ENCODE results near the gene GJA5.
"Not testable (repeated sequence)": the region's sequence is repeated elsewhere in the genome, so short reads cannot be mapped to it uniquely, and the experiment has no call there.

The GJA5 gene

DNA sequence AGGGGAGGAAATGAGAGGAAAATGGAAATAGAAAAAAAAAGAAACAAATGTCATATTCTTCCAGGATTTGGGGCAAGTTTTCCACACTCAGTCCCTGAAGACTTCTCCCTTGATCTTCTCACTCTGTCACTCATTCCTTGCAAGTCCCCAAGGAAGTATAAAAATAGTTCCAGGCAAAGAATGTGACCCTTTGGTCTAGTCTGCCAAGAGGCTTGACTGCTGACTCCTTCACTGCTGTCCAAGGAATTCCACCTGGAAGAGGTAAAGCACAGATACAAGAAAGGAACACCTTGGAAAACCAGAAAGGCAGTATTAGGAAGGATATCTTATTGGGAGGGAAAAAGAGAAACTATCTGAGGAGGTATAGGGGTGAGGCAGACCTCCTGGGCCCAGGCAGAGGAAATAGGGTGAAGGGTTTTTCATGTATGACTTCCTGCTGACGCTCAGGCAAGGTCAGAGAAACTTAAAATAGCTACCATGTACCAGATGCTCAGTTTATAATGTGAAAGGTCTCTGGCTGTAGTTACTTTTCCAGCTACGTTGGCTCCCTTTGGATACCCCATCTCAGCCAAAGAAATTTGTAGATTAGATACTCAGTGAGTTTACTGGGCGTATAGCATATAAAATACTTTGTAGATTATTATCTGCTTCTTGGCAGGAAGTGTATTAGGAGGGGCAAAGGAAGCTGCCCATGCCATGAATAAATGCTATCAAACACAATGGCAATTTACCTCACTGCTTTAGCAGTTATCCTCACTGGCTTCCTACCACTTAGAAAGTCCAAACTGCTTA lies 2.0 kb upstream of the GJA5 start:
- DNase-seq (ENCODE audit: low read depth in 3 of 3) = no peak

DNA sequence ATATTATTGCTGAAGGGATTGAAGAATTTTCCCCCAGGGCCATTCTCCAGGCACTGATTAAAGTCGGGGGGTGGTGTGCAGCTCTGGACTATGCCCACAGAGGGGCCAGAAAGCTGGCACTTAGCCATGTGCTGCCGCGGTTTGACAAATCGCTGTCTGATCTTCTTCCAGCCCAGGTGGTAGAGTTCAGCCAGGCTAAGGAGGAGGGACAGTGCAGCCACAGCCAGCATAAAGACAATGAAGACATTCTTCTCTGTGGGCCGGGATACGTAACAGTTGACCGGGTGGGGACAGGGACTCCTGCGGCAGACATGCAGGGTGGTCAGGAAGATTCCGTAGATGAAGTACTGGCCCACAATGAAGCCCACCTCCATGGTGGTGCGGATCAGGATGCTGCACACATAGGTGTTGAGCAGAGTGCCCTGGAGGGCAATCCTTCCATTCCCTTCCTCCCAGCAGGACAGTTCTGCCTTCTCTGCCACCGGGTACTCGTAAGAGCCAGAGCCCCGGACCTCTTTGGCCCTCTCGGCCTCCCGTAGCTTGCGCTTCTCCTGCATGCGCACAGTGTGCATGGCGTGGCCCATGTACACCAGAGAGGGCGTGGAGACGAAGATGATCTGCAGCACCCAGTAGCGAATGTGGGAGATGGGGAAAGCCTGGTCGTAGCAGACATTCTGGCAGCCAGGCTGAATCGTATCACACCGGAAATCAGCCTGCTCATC lies 1.9 kb downstream of the GJA5 start:
- DNase-seq (ENCODE audit: low read depth in 3 of 3) = no peak

DNA sequence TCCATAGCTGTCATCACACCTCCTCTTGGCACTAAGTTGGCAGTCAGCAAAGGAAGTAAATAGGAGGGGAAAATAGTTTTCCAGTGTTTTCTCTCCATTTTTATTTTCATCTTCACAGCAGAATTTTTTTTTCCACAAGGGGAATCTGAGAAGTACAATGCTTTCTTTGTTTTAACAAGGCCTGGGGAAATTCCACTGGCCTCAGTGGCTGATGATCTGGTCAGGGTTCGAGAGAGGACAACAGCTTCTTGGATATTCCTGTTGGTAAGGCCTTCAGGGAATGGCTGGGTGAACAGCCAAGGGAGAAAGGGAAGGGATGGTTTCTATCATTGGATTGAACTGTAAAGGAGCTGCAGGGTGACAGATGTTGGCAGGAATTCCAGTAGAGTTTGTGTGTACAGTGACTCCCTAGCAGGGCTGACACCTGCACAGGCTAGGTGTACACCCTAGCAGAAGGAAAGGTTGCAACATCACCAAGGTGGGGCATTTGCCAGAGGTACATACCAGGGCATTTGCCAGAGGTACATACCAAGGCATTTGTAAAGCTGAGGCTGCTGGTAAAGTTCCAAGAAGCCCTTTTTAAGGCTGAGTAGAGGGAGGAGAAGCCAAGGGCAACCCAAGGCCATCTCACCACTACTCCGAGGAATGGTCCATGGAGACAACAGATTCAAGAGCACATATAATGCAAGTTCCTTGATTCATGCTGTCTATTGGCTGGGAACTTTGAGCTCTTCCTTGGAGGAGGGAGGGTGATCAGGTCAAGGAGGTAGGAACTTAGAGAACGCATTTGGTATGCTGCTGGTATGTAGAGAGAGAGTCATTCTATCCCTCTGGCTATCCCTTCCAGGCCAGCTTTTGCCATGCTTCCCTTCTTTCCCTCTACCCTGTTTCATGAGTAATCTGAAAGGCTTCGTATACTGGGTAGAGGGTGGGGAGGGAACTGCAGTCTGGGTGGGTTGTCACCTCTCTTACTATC lies 3.1 kb downstream of the GJA5 start:
- no peak for DNase-seq (ENCODE audit: low read depth in 3 of 3)

DNA sequence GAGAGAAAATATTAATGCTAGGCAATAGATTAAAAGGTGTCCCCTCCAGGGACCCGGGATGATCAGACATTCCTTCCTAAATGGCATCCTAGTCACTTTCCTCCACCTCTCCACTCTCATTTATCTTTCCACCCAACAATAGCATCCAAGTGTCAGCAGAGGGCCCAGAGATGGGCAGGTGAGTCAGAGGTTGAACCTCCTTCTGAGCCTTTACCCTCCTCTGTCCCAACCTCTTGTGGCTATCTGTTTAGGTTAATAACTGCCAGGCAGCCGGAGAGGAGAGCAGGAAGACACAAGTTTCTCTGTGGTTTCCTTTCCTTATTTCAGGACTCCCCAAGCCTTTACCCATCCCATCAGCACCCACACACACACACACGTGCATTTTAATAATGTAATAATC lies 4.1 kb downstream of the GJA5 start:
- DNase-seq (ENCODE audit: low read depth in 3 of 3) = no peak

DNA sequence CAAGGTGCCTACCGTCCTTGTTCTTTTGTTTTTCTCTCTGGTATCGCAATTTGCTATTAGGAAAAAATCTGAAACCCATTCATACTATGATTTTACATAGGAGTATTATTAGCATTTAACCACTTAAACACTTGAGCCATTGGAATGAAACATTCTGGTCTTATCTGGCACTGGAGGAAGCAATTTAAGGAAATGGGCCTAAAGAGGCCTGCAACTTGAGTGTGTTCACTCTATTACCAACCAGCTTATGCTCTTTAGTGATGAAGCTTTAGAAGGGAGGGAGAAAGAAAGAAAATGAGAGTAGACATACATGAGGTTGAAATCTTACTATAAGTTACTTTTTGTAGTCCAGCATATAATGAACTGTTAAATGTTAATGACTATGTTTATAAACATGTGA lies 5.7 kb downstream of the GJA5 start:
- DNase-seq (ENCODE audit: low read depth in 3 of 3) = no peak

DNA sequence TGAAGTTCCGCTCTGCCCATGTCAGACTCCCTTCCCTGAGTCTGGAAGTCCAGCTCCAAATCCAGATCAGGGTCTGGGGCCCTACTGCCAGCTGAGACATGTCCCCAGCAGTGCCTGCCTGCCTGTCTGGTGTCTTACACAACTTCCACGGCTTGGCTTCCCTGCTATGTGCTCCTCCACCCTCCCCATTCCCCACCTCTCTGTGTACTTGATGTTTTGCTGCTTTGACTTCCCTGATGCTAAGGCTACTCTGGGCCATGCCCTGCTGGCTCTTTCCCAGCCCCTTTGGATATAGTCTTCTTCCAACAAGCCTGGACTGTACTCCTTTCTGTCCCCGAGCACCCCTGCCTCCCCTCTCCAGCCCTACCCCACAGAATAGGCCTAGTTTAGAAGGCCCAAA lies 7.3 kb downstream of the GJA5 start:
- no peak for DNase-seq (ENCODE audit: low read depth in 3 of 3)

DNA sequence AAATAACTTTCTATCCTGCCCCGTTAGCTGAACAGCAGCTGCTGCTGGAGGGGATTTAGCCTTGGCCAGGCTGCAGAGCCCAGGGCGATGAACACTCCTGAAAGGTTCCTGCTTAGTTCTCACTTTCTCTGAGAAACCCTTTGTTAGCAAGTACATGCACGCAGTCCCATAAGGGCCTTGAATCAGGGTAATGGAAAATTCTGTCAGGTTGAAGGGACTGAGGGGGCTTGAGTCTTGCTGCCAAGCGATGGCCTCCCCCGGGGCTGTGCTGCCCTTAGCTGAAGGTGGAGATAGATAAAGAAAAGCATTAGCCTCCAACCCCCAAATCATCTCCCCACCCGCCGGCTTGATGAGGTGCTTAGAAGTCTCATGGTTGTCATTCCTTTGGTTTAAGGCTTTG lies 7.9 kb downstream of the GJA5 start:
- DNase-seq (ENCODE audit: low read depth in 3 of 3) = no peak

DNA sequence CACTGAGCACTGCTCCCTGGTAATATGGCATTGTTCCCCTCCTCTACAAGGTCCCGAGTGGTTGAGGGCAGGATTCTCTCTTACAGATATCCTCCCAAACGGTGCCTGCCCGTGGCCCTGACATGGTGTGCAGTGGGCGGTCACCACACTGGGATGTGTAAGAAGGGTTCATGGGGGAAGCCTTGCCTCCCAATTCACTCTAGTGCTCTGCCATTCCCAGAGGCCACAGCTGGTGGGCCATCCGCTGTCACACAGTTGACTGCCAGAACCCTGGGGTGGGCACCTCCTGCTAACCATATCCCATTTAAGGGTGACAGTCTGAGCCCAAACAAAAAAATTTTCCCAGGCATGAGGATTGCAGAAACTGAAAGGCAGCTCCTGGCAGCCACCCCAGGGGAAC lies 9.1 kb downstream of the GJA5 start:
- DNase-seq (ENCODE audit: low read depth in 3 of 3) = no peak

DNA sequence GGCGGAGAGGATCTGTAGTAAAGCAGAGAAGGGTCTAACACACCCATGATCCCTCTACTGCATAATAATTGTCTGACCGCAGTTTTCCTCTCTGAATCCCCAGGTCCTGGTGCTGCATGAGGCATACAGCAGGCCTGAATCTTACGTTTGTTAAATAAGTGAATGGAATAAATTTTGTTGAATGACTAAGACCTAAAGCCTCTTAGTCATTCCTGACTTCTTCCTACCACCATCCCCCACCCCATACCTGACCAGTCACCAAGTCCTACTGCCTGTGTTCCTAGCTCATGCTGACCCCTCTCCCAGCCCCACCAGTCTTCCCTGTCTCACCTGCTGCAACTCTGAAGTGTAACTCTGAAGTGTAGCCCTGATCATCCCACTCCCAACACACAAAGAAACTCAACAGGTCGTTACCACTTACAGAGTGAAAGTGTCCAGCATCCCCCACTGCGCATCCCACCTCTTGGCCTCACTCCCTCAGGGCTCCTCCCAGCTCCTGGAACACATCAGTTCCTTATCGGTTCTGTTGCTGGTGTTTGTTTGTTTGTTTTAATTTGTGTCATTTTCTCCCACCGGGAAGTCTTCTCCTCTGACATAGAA lies 9.7 kb downstream of the GJA5 start:
- no peak for DNase-seq (ENCODE audit: low read depth in 3 of 3)

DNA sequence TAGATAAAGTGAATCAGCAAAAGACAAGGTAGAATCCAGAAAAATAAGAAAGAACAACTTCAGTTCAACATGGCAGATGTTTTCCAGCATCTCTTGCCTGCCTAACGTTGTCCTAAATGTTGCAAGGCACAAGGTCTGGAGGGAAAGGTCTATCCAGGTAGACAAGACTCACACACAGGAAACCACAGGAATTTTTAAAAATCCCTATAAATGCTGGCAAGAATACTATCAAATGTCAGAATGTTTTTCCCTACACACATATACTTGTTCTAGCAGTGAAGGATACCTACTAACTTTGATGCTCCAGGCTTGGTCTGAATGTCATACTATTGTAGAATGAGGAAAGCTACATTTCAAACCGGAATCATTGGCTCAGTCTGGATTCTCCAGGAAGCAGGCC lies 10.6 kb downstream of the GJA5 start:
- no peak for DNase-seq (ENCODE audit: low read depth in 3 of 3)

DNA sequence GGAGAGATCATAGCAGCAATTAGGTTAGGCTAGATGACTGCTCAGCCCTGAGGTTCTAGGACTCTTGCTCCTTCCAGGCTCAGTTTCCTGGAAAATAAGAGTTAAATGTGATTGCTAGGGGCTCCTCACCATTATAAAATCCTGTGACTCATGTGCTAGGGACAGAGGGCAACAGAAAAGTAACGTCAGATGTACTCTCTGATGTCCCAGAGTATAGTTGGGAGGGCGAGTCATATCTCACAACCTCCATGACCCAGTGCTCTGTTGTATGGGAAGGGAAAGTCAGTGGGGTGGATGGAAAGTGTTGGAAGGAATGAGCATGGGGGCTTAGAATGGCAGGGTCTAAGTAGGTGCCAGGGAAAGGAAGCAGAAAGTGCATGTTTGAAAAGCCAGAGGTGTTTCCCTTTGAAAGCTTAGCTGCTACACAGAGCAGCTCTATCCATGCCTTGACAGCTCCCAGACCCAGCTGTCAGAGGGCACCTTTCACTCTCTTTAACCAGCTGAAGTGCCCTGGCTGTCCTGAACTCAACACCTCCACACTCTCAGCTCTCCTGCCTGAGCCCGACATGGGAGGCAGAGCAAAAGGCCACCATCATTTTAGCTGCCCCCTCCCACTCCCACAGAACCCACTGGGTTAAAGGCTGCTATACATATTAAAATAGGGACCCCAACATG lies 11.6 kb downstream of the GJA5 start:
- DNase-seq (ENCODE audit: low read depth in 3 of 3) = no peak

DNA sequence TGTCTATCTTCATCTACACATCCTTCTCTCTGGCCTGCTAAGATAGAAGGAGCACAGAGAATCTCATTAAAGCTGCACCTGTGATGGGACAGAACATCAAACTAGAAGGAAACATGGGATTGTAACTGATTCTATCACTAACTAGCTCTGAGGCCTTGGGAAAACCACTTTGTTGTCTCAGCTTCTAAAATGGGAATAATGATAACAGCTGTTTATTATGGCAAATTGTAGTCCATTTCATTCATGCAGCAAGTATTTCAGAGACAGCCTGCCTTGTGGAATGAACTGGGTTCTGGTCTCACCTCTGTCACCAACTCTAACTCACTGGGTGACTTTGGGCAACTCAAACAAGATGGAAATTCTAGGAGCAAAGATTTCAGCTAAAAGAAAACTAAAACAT lies 12.4 kb downstream of the GJA5 start:
- DNase-seq (ENCODE audit: low read depth in 3 of 3) = no peak

DNA sequence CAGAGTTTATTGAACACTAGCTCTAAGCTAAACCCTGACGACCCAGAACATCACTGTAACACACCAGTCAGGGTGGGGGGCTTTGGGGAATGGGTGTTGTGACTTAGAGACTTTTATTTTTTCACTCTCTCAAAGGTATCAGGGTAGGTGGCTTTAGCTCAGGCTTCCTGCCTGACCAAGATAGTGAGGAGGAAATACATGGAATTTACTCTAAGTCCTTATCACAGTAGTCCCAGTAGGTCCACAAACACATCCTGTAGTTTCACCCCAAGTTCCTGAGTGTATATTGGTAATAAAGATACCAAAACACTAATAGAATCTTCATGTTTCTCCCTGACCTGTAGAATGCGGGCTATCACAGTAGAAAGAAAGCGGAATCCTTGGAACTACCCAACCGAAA lies 15.1 kb downstream of the GJA5 start:
- DNase-seq (ENCODE audit: low read depth in 3 of 3) = no peak

DNA sequence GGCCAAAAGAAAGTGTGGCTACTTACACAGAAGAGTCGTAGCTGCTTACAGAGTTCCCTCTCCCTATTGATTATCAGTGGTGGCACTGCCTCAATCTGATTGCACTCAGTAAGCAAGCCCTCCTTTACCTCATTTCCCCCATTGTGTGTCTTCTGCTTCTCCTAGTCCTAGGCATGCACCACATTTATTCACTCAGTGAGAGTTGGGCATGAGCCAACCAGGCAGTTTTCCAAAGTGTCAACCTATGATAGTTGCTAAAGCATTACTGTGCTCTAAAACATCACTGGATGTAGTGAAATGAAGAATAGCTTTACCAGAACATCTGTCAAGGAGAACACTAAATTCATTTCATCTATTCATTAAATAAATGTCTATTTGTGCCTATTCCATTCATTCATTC lies 19.3 kb downstream of the GJA5 start:
- DNase-seq (ENCODE audit: low read depth in 3 of 3) = no peak

DNA sequence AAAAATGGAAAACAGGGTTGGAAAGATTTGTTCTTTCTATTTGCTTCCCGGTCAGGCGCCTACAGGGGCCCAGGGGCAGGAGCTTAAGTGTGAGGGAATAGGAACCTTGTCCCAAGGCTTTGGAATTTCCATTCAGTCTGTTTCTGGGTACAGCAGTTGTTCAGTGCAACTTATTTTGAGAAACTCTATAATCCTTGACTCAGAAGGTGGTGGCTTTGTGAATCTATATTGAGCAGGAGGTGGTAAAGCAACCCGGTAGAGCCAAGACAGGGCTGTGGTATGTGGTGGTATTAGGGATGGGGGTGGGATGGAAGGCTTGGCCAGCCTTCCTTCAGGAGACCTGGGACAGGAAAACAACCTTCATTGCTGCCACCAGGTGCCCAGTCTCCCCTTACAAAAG lies 20.0 kb downstream of the GJA5 start:
- DNase-seq (ENCODE audit: low read depth in 3 of 3) = no peak

DNA sequence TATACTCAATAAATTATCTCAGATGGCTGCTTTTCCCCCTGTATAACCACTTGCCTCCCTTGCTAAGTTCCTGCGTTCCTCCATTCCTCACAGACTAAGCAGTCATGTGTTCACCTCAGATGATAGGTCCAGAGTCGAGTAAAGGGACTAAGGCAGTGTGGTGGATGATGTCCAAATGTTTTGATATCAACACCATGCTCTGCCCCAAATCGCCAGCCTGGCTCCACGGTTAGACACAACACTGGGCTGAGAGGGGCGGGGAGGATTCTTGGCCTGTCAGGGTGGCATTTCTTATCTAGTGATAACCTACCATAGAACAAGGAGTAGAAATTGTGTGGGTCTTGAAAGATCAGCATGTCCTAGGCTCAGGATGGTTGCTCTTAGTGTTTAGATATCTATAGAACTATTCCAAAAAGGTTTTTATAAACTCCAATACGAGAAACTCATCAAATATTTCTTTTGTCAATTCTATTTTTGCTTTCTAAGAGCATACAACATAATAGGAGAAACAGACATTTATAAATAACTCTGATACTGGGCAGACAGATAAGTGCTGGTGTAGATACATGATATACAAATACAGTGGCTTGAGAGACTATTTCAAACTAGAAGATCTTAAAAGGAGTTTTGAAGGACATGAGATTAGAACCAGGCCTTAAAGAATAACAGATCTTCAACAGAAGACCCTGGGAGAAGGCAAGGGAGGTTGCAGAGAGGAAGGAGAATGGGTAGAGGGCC lies 21.5 kb downstream of the GJA5 start:
- no peak for DNase-seq (ENCODE audit: low read depth in 3 of 3)

DNA sequence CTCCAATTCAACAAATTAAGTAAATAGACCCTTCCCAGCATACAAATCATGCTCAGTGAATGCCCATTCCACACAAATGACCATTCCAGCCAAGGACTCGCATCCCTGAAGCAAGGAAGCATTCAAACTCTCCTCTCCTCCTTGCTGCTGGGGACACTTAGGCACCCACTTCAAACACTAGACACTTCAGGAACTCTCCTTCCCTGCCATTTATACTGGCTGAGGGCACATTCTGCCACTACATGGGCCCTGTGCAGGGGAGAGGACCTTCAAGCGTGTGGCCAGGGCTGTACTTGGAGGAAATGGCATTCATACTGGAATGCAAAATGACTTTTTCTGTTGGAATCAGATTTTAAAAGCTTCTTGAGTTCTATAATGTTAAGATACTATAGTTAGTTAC lies 22.3 kb downstream of the GJA5 start:
- no peak for DNase-seq (ENCODE audit: low read depth in 3 of 3)

DNA sequence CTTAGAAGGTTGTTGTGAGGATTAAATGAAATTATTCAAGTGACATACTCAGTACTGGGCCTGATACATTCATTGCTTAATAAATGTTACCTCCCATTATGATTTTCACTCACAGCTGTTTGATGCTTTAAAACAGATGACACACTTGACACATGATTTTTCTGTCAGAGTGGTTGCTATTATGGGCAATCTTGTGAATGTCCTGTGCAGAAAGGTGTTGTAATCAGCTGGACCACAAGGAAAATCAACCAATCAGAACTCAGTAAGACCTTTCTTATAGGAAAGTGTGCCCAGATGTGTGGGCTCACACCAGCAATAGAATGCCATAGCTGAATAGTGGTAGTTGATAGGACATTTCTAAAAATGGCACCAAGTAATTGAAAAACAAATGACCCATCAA lies 23.5 kb downstream of the GJA5 start:
- DNase-seq (ENCODE audit: low read depth in 3 of 3) = no peak

DNA sequence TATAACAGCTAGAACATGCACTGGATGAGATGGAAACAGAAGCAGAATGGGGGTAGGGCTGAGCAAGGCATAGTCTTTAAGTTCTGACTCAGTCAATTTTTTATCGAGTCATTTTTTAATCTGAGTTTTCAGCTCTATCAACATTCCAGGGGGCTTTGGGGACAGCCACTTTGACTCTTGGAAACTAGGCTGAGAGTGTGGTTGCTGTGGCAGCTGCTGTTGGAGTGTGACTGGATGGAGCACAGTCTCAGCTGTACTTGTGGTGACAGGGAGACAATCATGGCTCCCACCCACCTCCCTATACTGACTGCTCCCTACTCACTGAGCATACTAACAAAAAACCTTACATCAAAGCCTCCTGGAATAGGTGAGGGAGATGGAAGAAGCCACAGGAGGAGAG lies 25.0 kb downstream of the GJA5 start:
- DNase-seq (ENCODE audit: low read depth in 3 of 3) = no peak

DNA sequence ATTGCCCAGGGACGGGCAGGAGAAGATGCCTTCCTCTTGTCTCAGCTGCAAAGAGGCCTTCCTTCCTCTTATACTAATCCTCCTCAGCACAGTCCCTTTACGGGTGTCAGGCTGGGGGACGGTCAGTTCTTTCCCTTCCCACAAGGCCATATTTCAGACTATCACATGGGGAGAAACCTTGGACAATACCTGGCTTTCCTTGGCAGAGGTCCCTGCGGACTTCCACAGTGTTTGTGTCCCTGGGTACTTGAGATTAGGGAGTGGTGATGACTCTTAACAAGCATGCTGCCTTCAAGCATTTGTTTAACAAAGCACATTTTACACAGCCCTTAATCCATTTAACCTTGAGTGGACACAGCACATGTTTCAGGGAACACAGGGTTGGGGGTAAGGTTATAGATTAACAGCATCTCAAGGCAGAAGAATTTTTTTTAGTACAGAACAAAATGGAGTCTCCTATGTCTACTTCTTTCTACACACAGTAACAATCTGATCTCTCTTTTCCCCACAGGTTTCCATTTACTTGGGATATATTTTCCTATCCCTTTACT lies 26.0 kb downstream of the GJA5 start:
- DNase-seq (ENCODE audit: low read depth in 3 of 3) = not testable (repeated sequence)

Measured in stimulated activated CD4-positive, alpha-beta T cell treated with anti-CD3 and anti-CD28 coated beads, TNF-alpha, amount 100 ng/mL, for 4 hours (primary cell).